ENCODE measurements around the gene NCAPD2. TPM values are rescaled to one million over a fixed set of nuclear protein-coding genes. Genes with fewer than 3 reads are reported as not detected.
"Not testable (repeated sequence)": the region's sequence is repeated elsewhere in the genome, so short reads cannot be mapped to it uniquely, and the experiment has no call there.

Gene NCAPD2
- total RNA-seq, 3 donors from 2014 or later = 21.6 to 66.7 (median 53.9) TPM

GRCh38 chr12:6553051-6553868 lies 59.4 kb downstream of the NCAPD2 start:
- H3K4me1 ChIP-seq = peaks cover 22 to 41% of the 10 kb centered on the region in 2 donors
- peak overlapping the region; percentile 85 to 88 for H3K27ac ChIP-seq
- peak overlapping the region in 2 of 3 donors; percentile 15 to 23 for H3K4me3 ChIP-seq
- TF ChIP-seq CTCF (IDR thresholded peaks at IDR 0.05) (no peak), POLR2AphosphoS5 (IDR thresholded peaks at IDR 0.05) (peak; percentile 34 to 51 (median 44))
- intact Hi-C loops (cut with DNase I; ENCODE audit: low total_unique reads) = no loop called here
- H3K27me3 ChIP-seq = no peaks in the 10 kb centered on the region
- no peaks in the 10 kb centered on the region for H3K9me3 ChIP-seq
- DNase-seq (ENCODE audit: low spot score in 2 of 2) = no peak
- no peaks in the 10 kb centered on the region for H3K36me3 ChIP-seq

GRCh38 chr12:6554168-6555017 lies 60.5 kb downstream of the NCAPD2 start:
- peaks cover 22 to 41% of the 10 kb centered on the region in 2 donors for H3K4me1 ChIP-seq
- no peaks in the 10 kb centered on the region for H3K9me3 ChIP-seq
- no peaks in the 10 kb centered on the region for H3K27me3 ChIP-seq
- H3K36me3 ChIP-seq = peaks cover 1% of the 10 kb centered on the region
- peak in 1 of 3 donors; percentile 20 for TF ChIP-seq POLR2AphosphoS5 (IDR thresholded peaks at IDR 0.05)
- peak; percentile 19 to 43 (median 36) for TF ChIP-seq CTCF (IDR thresholded peaks at IDR 0.05)
- TF ChIP-seq POLR2A (IDR thresholded peaks at IDR 0.05) = no peak
- intact Hi-C loops (cut with DNase I; ENCODE audit: low total_unique reads) = no loop called here
- no peak for DNase-seq (ENCODE audit: low spot score in 2 of 2)
- H3K27ac ChIP-seq = peak overlapping the region; percentile 54 to 74
- peak overlapping the region; percentile 69 to 80 (median 73) for H3K4me3 ChIP-seq

- Histone ChIP-seq H3K4me3 (peak overlapping the region; percentile 69 to 80 (median 73)), H3K27ac (peak overlapping the region in 1 of 2 donors; percentile 74), H3K9me3 (no peaks in the 10 kb centered on the region), H3K4me1 (peaks cover 22 to 41% of the 10 kb centered on the region in 2 donors), H3K27me3 (no peaks in the 10 kb centered on the region), H3K36me3 (peaks cover 9% of the 10 kb centered on the region)
- DNase-seq (ENCODE audit: low spot score in 2 of 2) = no peak
- TF ChIP-seq POLR2AphosphoS5 (IDR thresholded peaks at IDR 0.05) = no peak
- TF ChIP-seq POLR2A (IDR thresholded peaks at IDR 0.05) = no peak
- TF ChIP-seq CTCF (IDR thresholded peaks at IDR 0.05) = no peak
- intact Hi-C loops (cut with DNase I; ENCODE audit: low total_unique reads) = no loop called here
These were observed 61.3 kb downstream of the NCAPD2 start for GRCh38 chr12:6555018-6555691.

GRCh38 chr12:6556496-6556817 lies 62.6 kb downstream of the NCAPD2 start:
- peaks cover 16% of the 10 kb centered on the region for H3K36me3 ChIP-seq
- H3K27me3 ChIP-seq; H3K9me3 ChIP-seq; DNase-seq (ENCODE audit: low spot score in 2 of 2): not testable (repeated sequence)
- H3K4me3 ChIP-seq = peak overlapping the region; percentile 69 to 80 (median 73)
- intact Hi-C loops (cut with DNase I; ENCODE audit: low total_unique reads) = loop anchor here (2.0 kb wide), 1 partner anchor 24 kb away; no protein-coding TSS in a partner anchor
- H3K27ac ChIP-seq = peak overlapping the region in 1 of 2 donors; percentile 74
- peaks cover 18 to 34% of the 10 kb centered on the region in 2 donors for H3K4me1 ChIP-seq

- no peak overlapping the region for H3K27ac ChIP-seq
- DNase-seq (ENCODE audit: low spot score in 2 of 2) = no peak
- intact Hi-C loops (cut with DNase I; ENCODE audit: low total_unique reads) = loop anchor here (2.0 kb wide), 1 partner anchor 24 kb away; no protein-coding TSS in a partner anchor
These were observed 63.0 kb downstream of the NCAPD2 start for GRCh38 chr12:6556857-6557256.

More at GRCh38 chr12:6556857-6557256, 63.0 kb downstream of the NCAPD2 start:
- Histone ChIP-seq H3K9me3 (no peaks in the 10 kb centered on the region), H3K27me3 (no peaks in the 10 kb centered on the region), H3K4me3 (no peak overlapping the region), H3K36me3 (peaks cover 18% of the 10 kb centered on the region), H3K4me1 (peaks cover 14 to 30% of the 10 kb centered on the region in 2 donors)
- TF ChIP-seq CTCF (IDR thresholded peaks at IDR 0.05) (no peak), POLR2A (IDR thresholded peaks at IDR 0.05) (no peak), POLR2AphosphoS5 (IDR thresholded peaks at IDR 0.05) (no peak)
